ENCODE data around the gene MYL6. TPM values are rescaled to one million over a fixed set of nuclear protein-coding genes. Genes with fewer than 3 reads are reported as not detected.

The MYL6 gene
- total and polyA plus RNA-seq, 2 donors (not counting 3 experiments of a cell fraction or from before 2014, with no cell fraction given), result 2,543 to 8,470 TPM

- intact Hi-C loops (cut with micrococcal nuclease), result no loop called here
- peak overlapping the region; percentile 39 for H3K4me2 ChIP-seq (ENCODE audit: insufficient read depth, low read length)
- BruUV-seq (replicated peaks), result no TSS peak
- DNase-seq (ENCODE audit: low read depth, low spot score), result no peak
- H4K20me1 ChIP-seq (replicated peaks; ENCODE audit: control insufficient read depth, extremely low read depth, insufficient read depth, low read length), result no peaks in the 10 kb centered on the region
- POLR2A ChIA-PET, result interaction anchor here (0.6 to 3.0 kb wide), 5 partner anchors 8 to 379 kb away, joined by 3 to 20 read pairs (median 7); partner anchors contain the start of genes ESYT1 and MYL6
- peaks cover 24% of the 10 kb centered on the region for H3K79me2 ChIP-seq (ENCODE audit: control insufficient read depth, insufficient read depth, low read length)
- no peaks in the 10 kb centered on the region for H3K9me1 ChIP-seq (replicated peaks; ENCODE audit: control insufficient read depth, extremely low read depth, insufficient read depth, low read length)
- H3K9me3 ChIP-seq (replicated peaks; ENCODE audit: control insufficient read depth, insufficient read depth, low read length), result no peaks in the 10 kb centered on the region
- H3K4me1 ChIP-seq (ENCODE audit: control insufficient read depth, extremely low read depth, insufficient read depth, low read length), result peaks cover 23% of the 10 kb centered on the region
- TF ChIP-seq POLR2A (IDR thresholded peaks at IDR 0.05; ENCODE audit: low read depth, low read length), result no peak
- TF ChIP-seq FOS (IDR thresholded peaks at IDR 0.05; ENCODE audit: borderline replicate concordance, insufficient read depth, low read length), result no peak
- no peak for TF ChIP-seq EZH2 (IDR thresholded peaks at IDR 0.05; ENCODE audit: borderline replicate concordance, low read depth, low read length, severe bottlenecking)
- no peak for TF ChIP-seq MAX (IDR thresholded peaks at IDR 0.05; ENCODE audit: insufficient read depth, insufficient read length)
- no peak for TF ChIP-seq GATA2 (IDR thresholded peaks at IDR 0.05; ENCODE audit: insufficient read depth, insufficient read length, low read depth, low read length)
- TF ChIP-seq JUN (IDR thresholded peaks at IDR 0.05; ENCODE audit: borderline replicate concordance, insufficient read depth, insufficient read length, low read depth), result no peak
- TF ChIP-seq POLR2AphosphoS5 (IDR thresholded peaks at IDR 0.05; ENCODE audit: insufficient read depth, low read depth, low read length), result no peak
- FAIRE-seq, result no peak
- H2AFZ ChIP-seq (ENCODE audit: low read depth, low read length), result no peak overlapping the region
- H3K27ac ChIP-seq (ENCODE audit: insufficient read depth, low read depth, low read length), result no peak overlapping the region
- CTCF ChIA-PET, result interaction anchor here (0.5 to 11.9 kb wide), 14 partner anchors 7 to 509 kb away, joined by 3 to 236 read pairs (median 5); partner anchors contain the start of genes ANKRD52, ESYT1, MYL6 and PA2G4
- no peak overlapping the region for H3K4me3 ChIP-seq (replicated peaks in 1 of 3; ENCODE audit: insufficient read depth in 1 of 3, low read depth in 1 of 3, low read length in 3 of 3)
- dilution Hi-C loops (cut with MboI; ENCODE audit: extremely low pct_ligation_motif_present, low sequenced_read_pairs), result no loop called here
- H3K9ac ChIP-seq (replicated peaks; ENCODE audit: extremely low read depth, insufficient read depth, low read length), result no peak overlapping the region
- H3K27me3 ChIP-seq (ENCODE audit: control insufficient read depth in 2 of 2, insufficient read depth in 2 of 2, low read length in 2 of 2), result no peaks in the 10 kb centered on the region
- peaks cover 0 to 13% of the 10 kb centered on the region in 2 experiments for H3K36me3 ChIP-seq (ENCODE audit: control insufficient read depth in 2 of 2, extremely low read depth in 1 of 2, insufficient read depth in 2 of 2, low read length in 2 of 2)
Observed at GRCh38 chr12:56120158-56120846, 37.9 kb upstream of the MYL6 start.
